RWPE2 (cell line): ENCODE measurements around the gene LRRC26.

Experiments
- ATAC-seq: fragments of 200-7000 bp; cut with Tn5 transposase; 3 replicates; pipeline ENCODE4 v1.9.1; 2021; ENCODE audit warnings: low read depth
- DNase-seq: peaks from one replicate; pipeline ENCODE4 v3.0.0-alpha.2; 2020; ENCODE audit warnings: low spot score
- H3K27ac ChIP-seq: fragments of 450-650 bp; 2 replicates; pipeline ENCODE4 v1.5.1; 2017; ENCODE audit warnings: mild to moderate bottlenecking; ENCODE audit not compliant: poor library complexity, severe bottlenecking
- H3K27me3 ChIP-seq: fragments of 250-450 bp; sonication (Bioruptor Pico); 2 replicates; pipeline ENCODE4 v1.5.1; 2021; ENCODE audit warnings: mild to moderate bottlenecking, moderate library complexity; ENCODE audit not compliant: insufficient read depth, poor library complexity, severe bottlenecking
- H3K36me3 ChIP-seq: fragments of 250-450 bp; sonication (Bioruptor Pico); 2 replicates; pipeline ENCODE4 v1.5.1; 2020; ENCODE audit warnings: low read depth, mild to moderate bottlenecking, moderate library complexity
- H3K4me1 ChIP-seq: fragments of 250-450 bp; sonication (Bioruptor Pico); 2 replicates; pipeline ENCODE4 v1.5.1; 2021; ENCODE audit warnings: mild to moderate bottlenecking, moderate library complexity; ENCODE audit not compliant: insufficient read depth, poor library complexity, severe bottlenecking
- H3K4me3 ChIP-seq: fragments of 250-450 bp; sonication (Bioruptor Pico); 2 replicates; pipeline ENCODE4 v1.5.1; 2021; ENCODE audit warnings: mild to moderate bottlenecking, moderate library complexity; ENCODE audit not compliant: severe bottlenecking
- H3K9me3 ChIP-seq: fragments of 250-450 bp; sonication (Bioruptor Pico); 2 replicates; pipeline ENCODE4 v1.5.1; 2021; ENCODE audit warnings: mild to moderate bottlenecking, moderate library complexity; ENCODE audit not compliant: severe bottlenecking
- TF ChIP-seq, protein P1 (sequence below): fragments of 450-650 bp; IDR thresholded peaks from one replicate; pipeline ENCODE4 v1.5.1; 2017; ENCODE audit warnings: mild to moderate bottlenecking, moderate library complexity; ENCODE audit not compliant: poor library complexity, severe bottlenecking

Gene LRRC26

DNA sequence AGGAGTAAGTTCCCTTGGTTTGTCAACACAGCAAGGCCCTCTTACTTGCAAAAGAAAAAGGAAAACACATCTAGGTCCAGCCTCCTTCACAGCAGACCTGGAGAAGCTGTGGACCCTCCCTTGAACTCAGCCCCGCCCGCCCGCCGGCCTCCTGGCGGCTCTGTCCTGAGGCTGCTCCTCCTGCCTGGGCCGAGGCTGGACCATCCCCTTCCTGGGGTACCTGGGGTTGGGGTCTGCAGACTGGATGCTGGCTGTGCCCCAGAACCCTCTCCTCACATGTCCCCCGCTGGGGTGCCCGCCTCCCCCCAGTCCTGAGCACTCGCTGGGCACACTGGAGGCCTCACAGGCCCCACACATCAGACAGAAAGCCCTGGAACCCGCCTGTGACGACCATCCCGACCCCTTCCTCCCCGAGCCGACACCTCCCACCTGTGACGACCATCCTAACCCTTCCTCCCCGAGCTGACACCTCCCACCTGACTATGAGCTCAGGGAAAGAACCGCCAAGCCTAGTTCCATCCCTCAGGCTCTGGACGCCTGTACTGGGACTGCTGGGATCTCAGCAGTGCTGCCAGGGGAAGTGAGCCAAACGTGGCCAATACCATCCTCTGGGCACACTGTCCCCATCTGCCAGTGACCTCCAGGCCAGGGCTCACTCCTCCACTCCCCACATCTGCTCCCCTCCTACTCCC is 9.2 kb upstream of the LRRC26 start:
- Histone ChIP-seq H3K4me3 (no peak overlapping the region), H3K36me3 (peaks cover 24% of the 10 kb centered on the region), H3K4me1 (no peaks in the 10 kb centered on the region), H3K9me3 (no peaks in the 10 kb centered on the region), H3K27me3 (peaks cover 11% of the 10 kb centered on the region), H3K27ac (no peak overlapping the region)
- ATAC-seq (no peak), DNase-seq (no peak)
- TF ChIP-seq, protein P1, sequence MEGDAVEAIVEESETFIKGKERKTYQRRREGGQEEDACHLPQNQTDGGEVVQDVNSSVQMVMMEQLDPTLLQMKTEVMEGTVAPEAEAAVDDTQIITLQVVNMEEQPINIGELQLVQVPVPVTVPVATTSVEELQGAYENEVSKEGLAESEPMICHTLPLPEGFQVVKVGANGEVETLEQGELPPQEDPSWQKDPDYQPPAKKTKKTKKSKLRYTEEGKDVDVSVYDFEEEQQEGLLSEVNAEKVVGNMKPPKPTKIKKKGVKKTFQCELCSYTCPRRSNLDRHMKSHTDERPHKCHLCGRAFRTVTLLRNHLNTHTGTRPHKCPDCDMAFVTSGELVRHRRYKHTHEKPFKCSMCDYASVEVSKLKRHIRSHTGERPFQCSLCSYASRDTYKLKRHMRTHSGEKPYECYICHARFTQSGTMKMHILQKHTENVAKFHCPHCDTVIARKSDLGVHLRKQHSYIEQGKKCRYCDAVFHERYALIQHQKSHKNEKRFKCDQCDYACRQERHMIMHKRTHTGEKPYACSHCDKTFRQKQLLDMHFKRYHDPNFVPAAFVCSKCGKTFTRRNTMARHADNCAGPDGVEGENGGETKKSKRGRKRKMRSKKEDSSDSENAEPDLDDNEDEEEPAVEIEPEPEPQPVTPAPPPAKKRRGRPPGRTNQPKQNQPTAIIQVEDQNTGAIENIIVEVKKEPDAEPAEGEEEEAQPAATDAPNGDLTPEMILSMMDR = no peak

- peaks cover 18% of the 10 kb centered on the region for H3K27me3 ChIP-seq
- TF ChIP-seq, protein P1 = no peak
Measured at GRCh38 chr9:137178201-137178938, 8.5 kb upstream of the LRRC26 start.

DNA sequence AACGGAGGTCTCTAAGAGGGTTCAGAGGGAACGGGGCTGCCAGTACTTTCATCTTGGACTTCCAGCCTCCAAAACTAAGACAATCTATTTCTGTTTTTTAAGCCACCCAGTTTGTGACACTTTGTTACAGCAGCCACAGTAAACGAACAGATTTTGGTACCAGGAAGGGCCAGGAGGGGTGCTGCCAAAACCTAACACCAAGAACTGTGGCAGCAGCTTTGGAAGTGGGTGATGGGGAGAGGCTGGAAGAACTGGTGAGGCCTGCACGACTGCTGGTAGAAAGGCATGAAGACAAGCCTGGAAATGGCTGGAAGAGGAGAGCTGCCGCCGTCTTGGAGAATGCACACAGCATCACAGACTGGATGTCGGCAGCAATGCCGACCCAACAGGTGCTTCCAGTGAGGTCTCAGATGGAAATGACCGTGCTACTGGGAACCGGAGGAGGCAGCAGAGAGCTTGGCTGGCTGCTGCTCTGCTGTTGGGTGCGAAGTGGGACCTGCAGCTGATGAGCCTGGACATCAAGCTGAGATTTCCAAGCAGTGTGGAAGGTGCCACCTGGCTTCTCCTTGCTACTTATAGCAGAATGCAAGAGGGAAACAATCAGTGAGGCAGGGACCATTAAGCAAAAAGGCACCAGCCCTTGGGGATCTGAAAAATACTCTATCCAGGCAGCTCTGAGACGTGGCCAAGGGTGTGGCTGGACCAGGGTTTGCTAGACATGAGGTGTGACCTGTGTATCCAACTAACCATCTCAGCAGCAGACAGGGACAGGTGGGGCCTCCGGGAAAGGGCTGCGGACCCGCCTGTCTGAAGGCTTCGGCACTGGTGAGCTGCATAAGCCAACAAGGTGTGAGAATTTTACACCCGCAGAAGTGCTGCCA is 6.7 kb upstream of the LRRC26 start:
- no peak for DNase-seq
- Histone ChIP-seq H3K4me3 (no peak overlapping the region), H3K4me1 (no peaks in the 10 kb centered on the region), H3K27ac (no peak overlapping the region), H3K27me3 (peaks cover 30% of the 10 kb centered on the region), H3K36me3 (peaks cover 9% of the 10 kb centered on the region; the same call in 1 of the 2 replicates), H3K9me3 (no peaks in the 10 kb centered on the region)
- TF ChIP-seq, protein P1 = peak; percentile 65
- peak; percentile 64 for ATAC-seq

More at GRCh38 chr9:137178201-137178938, 8.5 kb upstream of the LRRC26 start:
- no peaks in the 10 kb centered on the region for H3K4me1 ChIP-seq
- H3K36me3 ChIP-seq = peaks cover 23% of the 10 kb centered on the region
- no peaks in the 10 kb centered on the region for H3K9me3 ChIP-seq
- no peak overlapping the region for H3K4me3 ChIP-seq
- ATAC-seq (no peak), DNase-seq (no peak)
- H3K27ac ChIP-seq = no peak overlapping the region

DNA sequence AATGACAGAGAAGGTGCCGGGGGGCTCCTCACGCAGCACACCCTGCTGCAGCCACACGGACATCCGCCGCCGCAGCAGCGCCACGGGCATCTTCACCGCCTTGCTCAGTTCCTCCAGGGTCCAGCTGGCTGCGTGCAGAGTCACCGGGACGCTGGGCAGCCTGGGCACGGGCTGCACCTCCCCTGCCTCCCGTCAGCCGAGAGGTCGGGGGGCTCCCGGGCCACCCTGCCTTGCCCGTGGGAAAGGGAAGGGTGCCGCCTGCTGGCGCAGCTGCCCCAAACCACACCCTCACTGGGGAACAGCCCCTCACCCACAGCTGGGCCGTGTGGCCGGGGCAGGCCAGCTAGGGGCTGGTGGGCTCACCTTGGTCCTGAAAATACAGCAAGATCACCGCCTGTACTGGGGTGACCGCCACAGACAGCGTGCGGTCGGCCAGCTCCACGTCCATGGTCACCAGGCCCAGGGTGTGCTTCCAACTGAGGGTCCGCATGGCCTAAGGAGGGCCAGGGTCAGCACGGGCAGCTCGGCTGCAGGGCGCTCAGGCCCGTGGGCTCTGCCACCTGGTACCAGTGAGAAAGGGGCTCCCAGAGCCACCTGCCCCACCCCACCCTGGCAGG is 5.6 kb upstream of the LRRC26 start:
- no peak for DNase-seq
- TF ChIP-seq, protein P1 = no peak
- Histone ChIP-seq H3K4me1 (no peaks in the 10 kb centered on the region), H3K36me3 (peaks cover 4% of the 10 kb centered on the region; the same call in 1 of the 2 replicates), H3K27me3 (peaks cover 41% of the 10 kb centered on the region), H3K9me3 (no peaks in the 10 kb centered on the region), H3K4me3 (no peak overlapping the region), H3K27ac (no peak overlapping the region)
- no peak for ATAC-seq
